Activated CD4-positive, alpha-beta T cell treated with anti-CD3 and anti-CD28 coated beads for 4 hours (primary cell): ENCODE results near the gene SAPCD2.

Experiments used
- DNase-seq, 2 donors: peaks; one replicate each; pipeline ENCODE4 v3.0.0-alpha.2; 2020

Gene SAPCD2

GRCh38 chr9:137016436-137016835 lies 53.9 kb downstream of the SAPCD2 start:
- no peak for DNase-seq

- no peak for DNase-seq
Observed at GRCh38 chr9:137015976-137016375, 54.4 kb downstream of the SAPCD2 start.

- DNase-seq = no peak
Observed at GRCh38 chr9:137015540-137015930, 54.8 kb downstream of the SAPCD2 start.

DNA sequence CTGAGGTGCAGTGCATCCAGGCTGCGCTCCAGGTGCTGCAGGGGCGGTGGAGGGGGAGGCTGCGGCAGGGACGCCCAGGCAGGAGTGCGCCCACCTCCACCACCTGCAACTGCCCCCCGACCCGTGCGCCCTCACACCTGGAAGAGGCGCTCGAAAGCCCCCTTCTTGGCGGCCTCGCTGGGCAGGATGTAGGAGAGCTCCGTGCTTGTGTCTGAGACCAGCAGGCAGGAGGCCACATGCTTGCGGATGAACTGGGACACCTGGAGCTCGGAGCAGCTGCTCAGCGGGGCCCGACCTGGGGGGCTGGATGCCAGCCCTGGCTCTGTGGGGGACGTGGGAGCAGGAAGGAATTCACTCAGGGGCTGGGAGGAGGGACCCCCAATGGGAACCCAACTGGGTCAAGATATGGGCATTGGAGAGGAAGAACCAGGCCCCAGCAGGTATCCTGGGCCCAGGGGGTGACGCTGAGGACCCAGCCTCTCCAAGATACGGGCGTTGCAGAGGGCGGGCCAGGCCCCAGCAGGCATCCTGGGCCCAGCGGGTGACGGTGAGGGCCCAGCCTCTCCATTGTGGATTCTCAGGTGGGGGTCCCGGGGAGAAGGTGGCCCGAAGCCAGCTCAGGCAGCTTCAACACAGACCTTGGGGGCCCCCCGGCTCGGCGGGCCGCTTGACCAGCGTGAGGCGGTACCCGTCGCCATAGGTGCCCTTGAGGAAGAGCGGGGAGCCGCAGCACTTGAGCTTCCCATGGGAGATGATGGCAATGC lies 55.4 kb downstream of the SAPCD2 start:
- DNase-seq = no peak

GRCh38 chr9:137014166-137014565 lies 56.2 kb downstream of the SAPCD2 start:
- no peak for DNase-seq

- DNase-seq = no peak
Observed at GRCh38 chr9:137013571-137013940, 56.8 kb downstream of the SAPCD2 start.

- no peak for DNase-seq
Observed at GRCh38 chr9:137012694-137013570, 57.4 kb downstream of the SAPCD2 start.
